PC-3 (cell line): ENCODE measurements around the gene HGS. TPM values are rescaled to one million over a fixed set of nuclear protein-coding genes. Genes with fewer than 3 reads are reported as not detected.

ENCODE experiments used
- ATAC-seq: fragments of 200-7000 bp; cut with Tn5 transposase; 2 replicates; pipeline ENCODE4 v1.9.1; 2020; ENCODE audit warnings: mild to moderate bottlenecking, moderate library complexity
- BruUV-seq: library from RNA; stranded (reverse); fragments of 400-500 nt; replicated peaks from 2 replicates; lab custom pipeline; 2021; lab: Mats Ljungman, UMichigan
- CTCF ChIA-PET: fragments of 300-600 bp; sonication (Branson Sonifier 250); formaldehyde crosslinking; loops from one replicate; lab custom pipeline; 2022; ENCODE audit warnings: antibody characterized with exemption; lab: Charles Lee
- POLR2A ChIA-PET: fragments of 300-600 bp; sonication (Branson Sonifier 250); formaldehyde crosslinking; loops from one replicate; lab custom pipeline; 2022; ENCODE audit warnings: antibody characterized with exemption; ENCODE audit not compliant: unreplicated experiment; lab: Charles Lee
- DNase-seq: peaks from one replicate; pipeline ENCODE4 v3.0.0-alpha.2; 2015
- H2AFZ ChIP-seq: fragments of 300-600 bp; sonication (generic); 2 replicates; pipeline ENCODE4 v1.6.0; 2016; ENCODE audit warnings: antibody characterized with exemption, low read length
- H3F3A ChIP-seq: fragments of 300-600 bp; sonication (generic); one replicate; pipeline ENCODE4 v1.6.0; 2017; ENCODE audit warnings: antibody characterized with exemption, low read length, control low read depth, mild to moderate bottlenecking; ENCODE audit not compliant: unreplicated experiment
- H3K27ac ChIP-seq: fragments of 300-600 bp; sonication (generic); 2 replicates; pipeline ENCODE4 v1.5.1; 2016; ENCODE audit warnings: mild to moderate bottlenecking, low read length
- H3K27me3 ChIP-seq: fragments of 300-600 bp; sonication (generic); 2 replicates; pipeline ENCODE4 v1.6.1; 2016; ENCODE audit warnings: low read length, mixed read lengths
- H3K36me3 ChIP-seq: fragments of 300-600 bp; sonication (generic); 2 replicates; pipeline ENCODE4 v1.6.1; 2016; ENCODE audit warnings: low read depth, mixed run types, low read length, mixed read lengths
- H3K4me1 ChIP-seq: fragments of 300-600 bp; sonication (generic); 2 replicates; pipeline ENCODE4 v1.5.1; 2016; ENCODE audit warnings: low read length; ENCODE audit not compliant: insufficient read depth
- H3K4me2 ChIP-seq: fragments of 300-600 bp; sonication (generic); 2 replicates; pipeline ENCODE4 v1.6.0; 2016; ENCODE audit warnings: low read length
- H3K4me3 ChIP-seq: fragments of 300-600 bp; sonication (generic); 2 replicates; pipeline ENCODE4 v1.5.1; 2016; ENCODE audit warnings: mild to moderate bottlenecking, low read length, mixed read lengths
- H3K79me2 ChIP-seq: fragments of 300-600 bp; sonication (generic); 2 replicates; pipeline ENCODE4 v1.6.1; 2017; ENCODE audit warnings: low read length, mixed read lengths
- H3K9ac ChIP-seq: fragments of 300-600 bp; sonication (generic); 2 replicates; pipeline ENCODE4 v1.6.0; 2016; ENCODE audit warnings: mild to moderate bottlenecking, low read length
- H3K9me2 ChIP-seq: fragments of 300-600 bp; sonication (generic); replicated peaks from 2 replicates; pipeline ENCODE4 v1.6.1; 2016; ENCODE audit warnings: mixed run types, low read length, mixed read lengths
- H3K9me3 ChIP-seq: fragments of 300-600 bp; sonication (generic); 2 replicates; pipeline ENCODE4 v1.6.1; 2016; ENCODE audit warnings: low read length, mixed read lengths
- H4K20me1 ChIP-seq: fragments of 300-600 bp; sonication (generic); 2 replicates; pipeline ENCODE4 v1.6.1; 2016; ENCODE audit warnings: low read length, mixed read lengths
- CTCF ChIP-seq: fragments of 300-600 bp; sonication (generic); conservative IDR thresholded peaks from 2 replicates; pipeline ENCODE4 v1.5.1; 2017; ENCODE audit warnings: antibody characterized with exemption, low read depth, mild to moderate bottlenecking, low read length
- EZH2 ChIP-seq: fragments of 300-600 bp; sonication (generic); IDR thresholded peaks from one replicate; pipeline ENCODE4 v1.6.1; 2017; ENCODE audit warnings: antibody characterized with exemption, mild to moderate bottlenecking, low read length; ENCODE audit not compliant: unreplicated experiment
- EZH2phosphoT487 ChIP-seq: fragments of 300-600 bp; sonication (generic); IDR thresholded peaks from 2 replicates; pipeline ENCODE4 v1.6.1; 2018; ENCODE audit warnings: mild to moderate bottlenecking, antibody characterized with exemption, low read length, borderline replicate concordance
- intact Hi-C: fragments of 100-400 bp; cut with micrococcal nuclease; formaldehyde crosslinking; loops from 2 replicates; pipeline ENCODE4 v1.9.0; 2023
- total RNA-seq: library from RNA; depleted of rRNA; stranded (reverse); fragments of >200 nt; gene quantifications from 2 replicates; pipeline ENCODE4 v1.2.3, GENCODE V29; 2014

The HGS gene
- total RNA-seq, 1 experiment from 2014 or later = 177 TPM

DNA sequence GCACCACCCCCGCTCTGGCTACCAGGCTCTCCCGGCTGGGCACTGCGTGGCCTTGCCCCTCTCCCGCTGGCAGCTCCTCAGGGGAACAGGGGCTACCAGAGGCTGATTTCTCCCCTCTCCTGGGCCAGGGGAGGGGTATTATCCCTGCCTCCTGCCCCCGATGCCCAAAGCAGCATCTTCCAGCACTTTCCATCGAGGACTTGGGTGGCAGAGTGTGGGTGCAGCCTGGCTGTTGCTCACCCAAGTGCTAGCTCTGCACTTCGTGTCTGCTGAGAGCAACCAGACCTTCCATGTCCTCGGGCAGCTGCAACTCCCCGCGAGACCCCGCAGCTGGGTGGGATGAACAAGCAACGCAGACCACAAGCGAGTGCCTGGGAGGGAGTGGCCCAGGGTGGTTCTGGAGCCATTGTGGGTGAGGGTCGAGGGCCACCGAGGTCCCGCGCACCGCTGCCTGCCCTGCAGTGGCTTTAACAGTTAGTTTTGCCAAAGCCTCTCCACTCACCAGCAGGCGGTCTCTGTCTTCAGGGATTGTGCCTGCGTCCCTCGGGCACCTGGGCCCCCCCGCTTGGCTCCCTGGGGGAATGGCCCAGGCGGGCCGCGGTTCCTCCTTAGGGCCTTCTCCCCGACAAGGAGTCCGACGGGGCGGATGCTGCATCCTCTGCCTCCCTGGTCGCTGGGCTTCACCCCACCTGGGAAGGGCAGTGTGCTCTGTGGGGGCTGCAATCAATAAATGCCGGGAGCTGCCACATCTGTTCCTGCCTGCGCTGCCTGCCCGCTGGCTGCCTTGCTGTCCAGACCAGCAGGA is 36.7 kb downstream of the HGS start:
- Histone ChIP-seq H3K27ac (no peak overlapping the region), H3K9me3 (no peaks in the 10 kb centered on the region), H3K36me3 (no peaks in the 10 kb centered on the region; the same call in 1 of the 2 replicates), H4K20me1 (no peaks in the 10 kb centered on the region), H3K27me3 (no peaks in the 10 kb centered on the region), H3K9me2 (no peaks in the 10 kb centered on the region), H3K79me2 (0 out of 2 replicates have a peak, but pooled peaks cover under 1% of the 10 kb centered on the region), H3F3A (no peaks in the 10 kb centered on the region), H3K4me3 (no peak overlapping the region), H2AFZ (no peak overlapping the region), H3K4me1 (peaks cover 31% of the 10 kb centered on the region), H3K9ac (no peak overlapping the region), H3K4me2 (no peak overlapping the region)
- TF ChIP-seq CTCF (no peak), EZH2 (no peak), EZH2phosphoT487 (no peak)
- no peak for ATAC-seq
- ChIA-PET POLR2A (no interaction called here), CTCF (no interaction called here)
- intact Hi-C loops = no loop called here
- no TSS peak for BruUV-seq
- DNase-seq = no peak

DNA sequence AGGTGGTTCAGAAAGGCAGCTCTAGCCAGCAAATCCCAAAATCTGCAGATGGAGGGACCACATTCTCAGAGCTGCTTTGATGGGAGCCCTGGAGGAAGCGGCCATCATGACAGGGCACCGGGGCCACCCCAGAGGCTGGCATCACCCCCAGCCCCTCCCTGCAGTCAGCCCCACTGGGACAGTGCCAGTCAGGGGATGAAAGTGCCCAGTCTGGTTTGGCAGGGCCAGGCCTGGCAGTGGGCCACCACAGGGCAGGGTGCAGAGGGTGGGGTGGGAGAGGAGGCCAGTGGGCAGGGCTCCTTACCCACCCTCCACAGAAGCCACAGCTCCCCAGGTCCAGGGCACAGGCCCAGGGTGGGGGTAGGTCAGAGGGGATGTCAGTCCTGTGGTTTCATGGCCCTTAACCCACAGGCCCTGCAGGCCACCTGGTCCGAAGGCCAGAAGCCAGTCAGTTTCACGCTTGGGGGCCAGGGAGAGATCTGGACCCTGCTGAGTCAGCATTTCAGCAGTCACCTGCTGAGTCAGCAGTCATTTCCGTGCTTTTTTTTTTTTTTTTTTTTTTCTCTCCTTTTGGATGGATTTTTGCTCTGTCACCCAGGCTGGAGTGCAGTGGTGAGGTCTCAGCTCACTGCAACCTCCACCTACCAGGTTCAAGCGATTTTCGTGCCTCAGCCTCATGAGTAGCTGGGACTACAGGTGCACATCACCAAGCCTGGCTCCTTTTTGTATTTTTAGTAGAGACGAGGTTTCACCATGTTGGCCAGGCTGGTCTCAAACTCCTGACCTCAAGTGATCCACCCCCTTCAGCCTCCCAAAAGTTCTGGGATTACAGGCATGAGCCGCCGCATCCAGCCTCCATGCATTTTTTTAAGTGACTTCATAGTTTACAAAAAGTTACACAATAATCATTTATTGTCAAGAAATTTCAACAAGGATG is 38.6 kb downstream of the HGS start:
- Histone ChIP-seq H3K79me2 (no peaks in the 10 kb centered on the region), H4K20me1 (no peaks in the 10 kb centered on the region), H3K9ac (peak overlapping the region; percentile 55), H3F3A (no peaks in the 10 kb centered on the region), H3K9me3 (no peaks in the 10 kb centered on the region), H3K4me2 (peak overlapping the region; percentile 84), H3K36me3 (no peaks in the 10 kb centered on the region; the same call in 1 of the 2 replicates), H3K4me1 (peaks cover 33% of the 10 kb centered on the region), H3K4me3 (peak overlapping the region; percentile 52; the same call in 1 of the 2 replicates), H3K27me3 (no peaks in the 10 kb centered on the region), H2AFZ (no peak overlapping the region), H3K27ac (peak overlapping the region; percentile 85), H3K9me2 (no peaks in the 10 kb centered on the region)
- BruUV-seq = no TSS peak
- TF ChIP-seq EZH2 (no peak), EZH2phosphoT487 (no peak), CTCF (no peak)
- ATAC-seq = peak; percentile 51
- CTCF ChIA-PET = no interaction called here
- intact Hi-C loops = no loop called here
- peak; percentile 92 for DNase-seq
- POLR2A ChIA-PET = no interaction called here
